HepG2 (cell line): Measurements from ENCODE around the gene NME8. TPM values are rescaled to one million over a fixed set of nuclear protein-coding genes. Genes with fewer than 3 reads are reported as not detected.

Experiments used
- AGO1 ChIP-seq: fragments of 200-400 bp; formaldehyde crosslinking; IDR thresholded peaks from 2 replicates; pipeline ENCODE4 v1.6.1; 2017; ENCODE audit warnings: mild to moderate bottlenecking, low read depth, low read length, moderate library complexity; ENCODE audit not compliant: poor library complexity, severe bottlenecking
- ATF5 ChIP-seq: sonication (generic); formaldehyde crosslinking; IDR thresholded peaks from 2 replicates; pipeline ENCODE4 v1.4.0; 2020; ENCODE audit warnings: mild to moderate bottlenecking, low read depth, missing genetic modification reagents
- HHEX ChIP-seq: IDR thresholded peaks from 2 replicates; pipeline ENCODE4 v1.6.1; 2016; ENCODE audit warnings: control low read depth
- HMGA1 ChIP-seq: sonication (generic); formaldehyde crosslinking; conservative IDR thresholded peaks from 2 replicates; pipeline ENCODE4 v1.4.0; 2020; ENCODE audit warnings: missing genetic modification reagents
- HNF1A ChIP-seq, 2 experiments: sonication (generic) in 1 of 2; formaldehyde crosslinking in 1 of 2; IDR thresholded peaks; 2 replicates each; pipeline versions ENCODE4 v1.4.0 to v1.6.1; 2016 to 2020; ENCODE audit warnings: borderline replicate concordance in 1 of 2, low read depth in 1 of 2, mild to moderate bottlenecking in 1 of 2, missing genetic modification reagents in 1 of 2
- JUNB ChIP-seq: sonication (generic); formaldehyde crosslinking; IDR thresholded peaks from 2 replicates; pipeline ENCODE4 v1.8.0; 2022; ENCODE audit warnings: missing genetic modification reagents, mild to moderate bottlenecking, borderline replicate concordance
- KLF16 ChIP-seq, 2 experiments: sonication (generic) in 1 of 2; formaldehyde crosslinking in 1 of 2; IDR thresholded peaks; 2 replicates each; pipeline versions ENCODE4 v1.6.1 to v1.8.0; 2016 to 2023; ENCODE audit warnings: missing genetic modification reagents in 2 of 2, missing compliant biosample characterization in 1 of 2
- LBX2 ChIP-seq: sonication (generic); formaldehyde crosslinking; IDR thresholded peaks from 2 replicates; pipeline ENCODE4 v1.5.0; 2020; ENCODE audit warnings: missing genetic modification reagents, mild to moderate bottlenecking, borderline replicate concordance
- MAFG ChIP-seq: sonication (generic); formaldehyde crosslinking; IDR thresholded peaks from 2 replicates; pipeline ENCODE4 v1.5.1; 2020; ENCODE audit warnings: mild to moderate bottlenecking, missing genetic modification reagents
- MYNN ChIP-seq: sonication (generic); formaldehyde crosslinking; IDR thresholded peaks from 2 replicates; pipeline ENCODE4 v1.4.0; 2020; ENCODE audit warnings: mild to moderate bottlenecking, low read depth, missing genetic modification reagents
- PHF21A ChIP-seq: sonication (generic); formaldehyde crosslinking; IDR thresholded peaks from 2 replicates; pipeline ENCODE4 v1.5.0; 2020; ENCODE audit warnings: mild to moderate bottlenecking, missing genetic modification reagents
- PRMT3 ChIP-seq: sonication (generic); formaldehyde crosslinking; IDR thresholded peaks from 2 replicates; pipeline ENCODE4 v1.8.1; 2022; ENCODE audit warnings: low read depth, mild to moderate bottlenecking, moderate library complexity, missing genetic modification reagents, borderline replicate concordance
- SMARCE1 ChIP-seq: fragments of 450-650 bp; IDR thresholded peaks from 2 replicates; pipeline ENCODE4 v1.6.1; 2017; ENCODE audit warnings: borderline replicate concordance
- SNAI1 ChIP-seq: sonication (generic); formaldehyde crosslinking; IDR thresholded peaks from 2 replicates; pipeline ENCODE4 v1.5.0; 2020; ENCODE audit warnings: mild to moderate bottlenecking, missing genetic modification reagents, borderline replicate concordance
- SRF ChIP-seq: IDR thresholded peaks from 2 replicates; pipeline ENCODE4 v1.6.1; 2011; ENCODE audit warnings: mild to moderate bottlenecking, low read depth, low read length, moderate library complexity
- SRSF1 ChIP-seq: fragments of 200-400 bp; formaldehyde crosslinking; optimal IDR thresholded peaks from 2 replicates; pipeline ENCODE3; 2017; ENCODE audit warnings: mild to moderate bottlenecking, low read depth, low read length, moderate library complexity
- THRA ChIP-seq: sonication (generic); formaldehyde crosslinking; IDR thresholded peaks from 2 replicates; pipeline ENCODE4 v1.4.0; 2020; ENCODE audit warnings: missing genetic modification reagents, borderline replicate concordance
- ZFX ChIP-seq: sonication (generic); formaldehyde crosslinking; IDR thresholded peaks from 2 replicates; pipeline ENCODE4 v1.4.0; 2020; ENCODE audit warnings: mild to moderate bottlenecking, low read depth, missing genetic modification reagents, moderate library complexity
- ZKSCAN8 ChIP-seq: IDR thresholded peaks from 2 replicates; pipeline ENCODE4 v1.6.1; 2016; ENCODE audit warnings: borderline replicate concordance, missing genetic modification reagents, missing compliant biosample characterization
- ZNF484 ChIP-seq: sonication (generic); formaldehyde crosslinking; IDR thresholded peaks from 2 replicates; pipeline ENCODE4 v1.5.1; 2020; ENCODE audit warnings: mild to moderate bottlenecking, low read depth, missing genetic modification reagents, borderline replicate concordance
- ZNF775 ChIP-seq: sonication (generic); formaldehyde crosslinking; IDR thresholded peaks from 2 replicates; pipeline ENCODE4 v1.4.0; 2020; ENCODE audit warnings: missing genetic modification reagents, mild to moderate bottlenecking, moderate library complexity, borderline replicate concordance
- polyA plus RNA-seq, 8 experiments: library from polyadenylated mRNA; depleted of rRNA in 3 of 8; stranded (reverse) in 7 of 8; unstranded in 1 of 8; fragments of >200 nt; fragmentation: Illumina TruSeq in 4 of 8; extraction: Trizol in 4 of 8; gene quantifications; 2 replicates each; pipeline versions ENCODE4 v1.2.1 to v1.2.3, GENCODE V29; 2011 to 2016; ENCODE audit warnings: low read depth in 4 of 8, missing spikeins in 1 of 8, mixed read lengths in 1 of 8; ENCODE audit not compliant: insufficient read depth in 1 of 8
- total RNA-seq, 5 experiments: library from RNA; depleted of rRNA; stranded (reverse); fragments of >200 nt; fragmentation: Illumina TruSeq; extraction: Trizol; gene quantifications; 2 replicates each; pipeline ENCODE4 v1.2.3, GENCODE V29; 2016; ENCODE audit warnings: low read depth in 1 of 5

NME8 gene
- total and polyA plus RNA-seq, 2 of the 13 experiments (the other 11 are each of a cell fraction or from before 2014, with no cell fraction given), result not detected

GRCh38 chr7:37920849-37921805 is 72.7 kb downstream of the NME8 start (continued):
- no peak for TF ChIP-seq HNF1A (IDR thresholded peaks at IDR 0.05; ENCODE audit: low read depth)
- no peak for TF ChIP-seq HNF1A (CRISPR knock-in tag; IDR thresholded peaks at IDR 0.05; ENCODE audit: borderline replicate concordance)
- TF ChIP-seq SMARCE1, result no peak
- TF ChIP-seq AGO1, result no peak
- TF ChIP-seq JUNB (CRISPR knock-in tag), result no peak
- TF ChIP-seq MAFG (CRISPR knock-in tag), result peak; percentile 82
- peak; percentile 57; the same call in 1 of the 2 replicates for TF ChIP-seq PHF21A (CRISPR knock-in tag)
- 0 out of 2 replicates have a peak, but pooled peaks have one; percentile 3 for TF ChIP-seq PRMT3
- no peak for TF ChIP-seq HMGA1 (CRISPR knock-in tag)
- no peak for TF ChIP-seq MYNN
- 0 out of 2 replicates have a peak, but pooled peaks have one; percentile 41 for TF ChIP-seq ZKSCAN8 (CRISPR knock-in tag)
- peak; percentile 36 to 41; a peak in 1 of 4 replicates for TF ChIP-seq KLF16 (CRISPR knock-in tag; IDR thresholded peaks at IDR 0.05)
- peak; percentile 74; the same call in 1 of the 2 replicates for TF ChIP-seq SNAI1 (CRISPR knock-in tag)
- TF ChIP-seq ZFX (CRISPR knock-in tag), result peak; percentile 95
- no peak for TF ChIP-seq ZNF775 (CRISPR knock-in tag)
- peak; percentile 64; the same call in 1 of the 2 replicates for TF ChIP-seq ATF5
- 0 out of 2 replicates have a peak, but pooled peaks have one; percentile 30 for TF ChIP-seq LBX2 (CRISPR knock-in tag)
- no peak for TF ChIP-seq THRA (CRISPR knock-in tag)
- no peak for TF ChIP-seq SRF
- peak; percentile 51 for TF ChIP-seq SRSF1
- TF ChIP-seq ZNF484 (CRISPR knock-in tag), result no peak
- TF ChIP-seq HHEX (CRISPR knock-in tag), result no peak
